ENCODE measurements around the gene LRSAM1. TPM values are rescaled to one million over a fixed set of nuclear protein-coding genes. Genes with fewer than 3 reads are reported as not detected.
"Not testable (repeated sequence)": the region's sequence is repeated elsewhere in the genome, so short reads cannot be mapped to it uniquely, and the experiment has no call there.

LRSAM1 gene
- total and polyA plus RNA-seq, 11 donors, result 21.9 to 42.2 (median 31.6) TPM

DNA sequence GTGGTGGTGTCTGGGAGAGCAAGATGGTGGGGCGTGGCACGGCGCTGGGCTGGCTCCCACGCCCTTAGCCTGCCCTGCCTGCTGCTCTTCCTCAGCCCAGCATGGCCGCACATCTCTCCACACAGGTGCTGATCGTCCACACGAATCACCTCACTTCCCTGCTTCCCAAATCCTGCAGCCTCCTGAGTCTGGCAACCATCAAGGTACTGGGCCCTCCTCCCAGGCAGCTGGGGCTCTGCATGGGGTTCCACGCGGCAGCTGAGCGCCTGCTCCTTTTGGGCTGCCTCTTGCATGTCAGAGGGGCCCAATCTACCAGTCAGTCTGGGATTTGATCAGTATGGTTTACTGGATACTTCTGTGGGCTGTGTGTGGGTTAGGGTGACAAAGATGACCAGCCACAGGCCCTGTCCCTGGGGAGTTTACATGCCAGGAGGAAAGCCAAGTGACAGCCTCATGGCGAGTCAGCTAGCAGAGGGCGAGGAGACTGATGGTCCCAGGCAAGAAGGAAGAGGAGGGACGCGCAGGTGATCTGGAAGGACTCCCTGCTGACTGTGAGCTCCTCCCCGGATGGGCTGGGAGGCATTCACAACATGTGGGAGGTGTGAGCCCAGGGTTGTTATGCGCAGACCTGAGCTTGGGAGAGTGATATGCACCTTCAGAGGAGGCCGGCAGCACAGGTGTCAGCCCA lies 6.0 kb downstream of the LRSAM1 start:
- no peak for ATAC-seq
- Histone ChIP-seq H3K36me3 (peaks cover 0 to 73% (median 58%) of the 10 kb centered on the region in 9 donors), H3K9me3 (no peaks in the 10 kb centered on the region), H3K27ac (no peak overlapping the region), H3K27me3 (no peaks in the 10 kb centered on the region), H3K4me1 (peaks cover 0 to 34% (median 14%) of the 10 kb centered on the region in 12 donors), H3K4me3 (no peak overlapping the region)
- no peak for DNase-seq
- intact Hi-C loops (cut with DNase I), result loop anchor here in 1 of 10 donors (10.0 kb wide), 1 partner anchor 233 kb away; no protein-coding TSS in a partner anchor
- TF ChIP-seq, protein P1, sequence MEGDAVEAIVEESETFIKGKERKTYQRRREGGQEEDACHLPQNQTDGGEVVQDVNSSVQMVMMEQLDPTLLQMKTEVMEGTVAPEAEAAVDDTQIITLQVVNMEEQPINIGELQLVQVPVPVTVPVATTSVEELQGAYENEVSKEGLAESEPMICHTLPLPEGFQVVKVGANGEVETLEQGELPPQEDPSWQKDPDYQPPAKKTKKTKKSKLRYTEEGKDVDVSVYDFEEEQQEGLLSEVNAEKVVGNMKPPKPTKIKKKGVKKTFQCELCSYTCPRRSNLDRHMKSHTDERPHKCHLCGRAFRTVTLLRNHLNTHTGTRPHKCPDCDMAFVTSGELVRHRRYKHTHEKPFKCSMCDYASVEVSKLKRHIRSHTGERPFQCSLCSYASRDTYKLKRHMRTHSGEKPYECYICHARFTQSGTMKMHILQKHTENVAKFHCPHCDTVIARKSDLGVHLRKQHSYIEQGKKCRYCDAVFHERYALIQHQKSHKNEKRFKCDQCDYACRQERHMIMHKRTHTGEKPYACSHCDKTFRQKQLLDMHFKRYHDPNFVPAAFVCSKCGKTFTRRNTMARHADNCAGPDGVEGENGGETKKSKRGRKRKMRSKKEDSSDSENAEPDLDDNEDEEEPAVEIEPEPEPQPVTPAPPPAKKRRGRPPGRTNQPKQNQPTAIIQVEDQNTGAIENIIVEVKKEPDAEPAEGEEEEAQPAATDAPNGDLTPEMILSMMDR (IDR thresholded peaks at IDR 0.05), result no peak
- no peak for TF ChIP-seq POLR2A (IDR thresholded peaks at IDR 0.05)
- WGBS, 4 donors, result 79 to 83% (median 80%) methylated on average over 10 to 17 of the region's 17 CpGs

DNA sequence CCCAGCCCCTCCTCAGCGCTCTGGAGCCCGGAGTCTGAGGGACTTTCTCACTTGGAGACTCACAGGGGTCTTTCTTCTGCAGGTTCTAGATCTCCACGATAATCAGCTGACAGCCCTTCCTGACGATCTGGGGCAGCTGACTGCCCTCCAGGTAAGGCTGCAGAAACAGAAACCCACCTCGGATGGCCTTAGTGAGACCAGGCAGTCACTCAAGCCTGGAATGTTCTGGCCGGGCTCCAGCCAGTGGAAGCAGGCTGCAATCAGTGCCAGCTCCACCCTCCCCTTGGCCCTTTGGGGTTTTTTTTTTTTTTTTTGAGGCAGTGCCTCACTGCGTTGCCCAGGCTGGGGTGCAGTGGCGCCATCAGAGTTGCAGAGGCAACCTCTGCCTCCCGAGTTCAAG lies 7.6 kb downstream of the LRSAM1 start:
- H3K9me3 ChIP-seq, result no peaks in the 10 kb centered on the region
- peaks cover 0 to 87% (median 74%) of the 10 kb centered on the region in 9 donors for H3K36me3 ChIP-seq
- TF ChIP-seq POLR2A (IDR thresholded peaks at IDR 0.05), result no peak
- TF ChIP-seq, protein P1 (IDR thresholded peaks at IDR 0.05), result no peak
- 48 to 60% (median 53%) methylated on average over 9 of the region's 9 CpGs for WGBS, 4 donors
- DNase-seq (peak in 4 of 5 donors; percentile 57 to 81 (median 66)), ATAC-seq (peak; percentile 33 to 57 (median 46))
- peak overlapping the region in 4 of 12 donors; percentile 22 to 36 (median 34) for H3K27ac ChIP-seq
- intact Hi-C loops (cut with DNase I), result loop anchor here in 1 of 10 donors (10.0 kb wide), 1 partner anchor 234 kb away; no protein-coding TSS in a partner anchor
- no peaks in the 10 kb centered on the region for H3K27me3 ChIP-seq
- H3K4me1 ChIP-seq, result peaks cover 0 to 29% (median 9%) of the 10 kb centered on the region in 12 donors
- no peak overlapping the region for H3K4me3 ChIP-seq

DNA sequence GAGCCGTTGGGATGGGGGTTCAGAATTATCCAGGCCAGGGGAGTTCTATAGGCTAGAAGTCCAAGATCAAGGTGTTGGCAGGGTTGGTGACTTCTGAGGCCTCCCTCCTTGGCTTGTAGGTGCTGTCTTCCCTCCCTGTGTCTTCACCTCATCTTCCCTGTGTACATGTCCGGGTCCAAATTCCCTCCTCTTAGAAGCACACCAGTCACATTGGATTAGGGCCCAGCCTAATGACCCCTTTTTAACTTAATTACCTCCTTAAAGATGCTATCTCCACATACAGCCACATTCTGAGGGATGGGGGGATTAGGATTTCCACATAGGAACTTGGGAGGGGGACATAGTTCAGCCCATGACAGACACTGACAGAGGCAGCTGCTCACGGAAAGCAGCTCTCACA lies 12.1 kb downstream of the LRSAM1 start:
- ATAC-seq (no peak), DNase-seq (no peak)
- H3K27me3 ChIP-seq, result no peaks in the 10 kb centered on the region
- H3K4me3 ChIP-seq, result no peak overlapping the region
- no peaks in the 10 kb centered on the region for H3K9me3 ChIP-seq
- WGBS, 4 donors, result 59 to 69% (median 66%) methylated on average over 3 of the region's 3 CpGs
- H3K4me1 ChIP-seq, result peaks cover 0 to 24% (median 0%) of the 10 kb centered on the region in 12 donors
- intact Hi-C loops (cut with DNase I), result no loop called here
- peaks cover 0 to 93% (median 83%) of the 10 kb centered on the region in 9 donors for H3K36me3 ChIP-seq
- peak overlapping the region in 9 of 12 donors; percentile 40 to 84 (median 74) for H3K27ac ChIP-seq
- TF ChIP-seq, protein P1 (IDR thresholded peaks at IDR 0.05), result no peak
- TF ChIP-seq POLR2A (IDR thresholded peaks at IDR 0.05), result no peak

DNA sequence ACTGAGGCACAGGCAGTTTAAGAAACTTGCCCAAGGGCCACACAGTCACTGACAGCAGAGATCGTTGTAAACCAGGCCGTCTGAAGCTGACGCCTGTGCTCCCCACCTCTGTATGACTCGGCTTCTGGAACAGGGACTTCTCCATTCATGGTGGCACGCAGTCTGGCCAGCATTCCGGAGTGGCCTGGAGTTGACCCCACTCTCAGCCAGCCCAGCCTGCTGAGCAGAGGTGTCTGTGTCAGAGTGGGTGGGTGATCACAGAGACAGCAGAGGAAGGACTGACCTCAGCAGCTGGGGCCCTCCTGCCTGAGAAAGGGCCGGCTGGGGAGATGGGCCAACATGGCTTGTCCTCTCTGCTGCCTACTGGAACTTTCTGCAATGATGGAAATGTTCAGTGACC lies 12.6 kb downstream of the LRSAM1 start:
- Histone ChIP-seq H3K36me3 (peaks cover 0 to 93% (median 83%) of the 10 kb centered on the region in 9 donors), H3K9me3 (no peaks in the 10 kb centered on the region), H3K4me1 (peaks cover 0 to 19% (median 0%) of the 10 kb centered on the region in 12 donors), H3K27me3 (no peaks in the 10 kb centered on the region), H3K4me3 (no peak overlapping the region), H3K27ac (peak overlapping the region in 9 of 12 donors; percentile 40 to 84 (median 74))
- TF ChIP-seq, protein P1 (IDR thresholded peaks at IDR 0.05), result no peak
- TF ChIP-seq POLR2A (IDR thresholded peaks at IDR 0.05), result no peak
- DNase-seq (peak in 4 of 5 donors; percentile 43 to 82 (median 70)), ATAC-seq (peak; percentile 94 to 95 (median 94))
- intact Hi-C loops (cut with DNase I), result no loop called here
- WGBS, 4 donors, result 32 to 48% (median 40%) methylated on average over 7 of the region's 7 CpGs

DNA sequence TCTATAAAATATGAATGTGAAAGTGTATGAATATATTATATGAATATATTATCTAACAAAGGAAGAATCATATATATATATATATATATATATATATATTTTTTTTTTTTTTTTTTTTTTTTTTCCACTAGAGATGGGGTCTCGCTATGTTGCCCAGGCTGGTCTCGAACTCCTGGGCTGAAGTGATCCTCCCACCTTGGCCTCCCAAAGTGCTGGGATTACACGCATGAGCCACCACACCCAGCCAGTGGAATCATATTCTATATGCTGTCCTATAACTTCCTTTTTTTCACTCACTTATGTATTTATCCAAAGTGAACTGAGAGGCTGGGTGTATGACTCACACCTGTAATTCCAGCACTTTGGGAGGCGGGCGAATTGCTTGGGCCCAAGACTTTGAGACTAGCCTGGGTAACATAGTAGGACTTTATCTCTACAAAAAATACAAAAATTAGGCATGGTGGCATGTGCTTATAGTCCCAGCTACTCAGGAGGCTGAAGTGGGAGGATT lies 15.2 kb downstream of the LRSAM1 start:
- DNase-seq; ATAC-seq; H3K27ac ChIP-seq; H3K9me3 ChIP-seq; H3K27me3 ChIP-seq; intact Hi-C loops (cut with DNase I); H3K4me3 ChIP-seq: not testable (repeated sequence)
- Histone ChIP-seq H3K4me1 (peaks cover 0 to 16% (median 1%) of the 10 kb centered on the region in 12 donors), H3K36me3 (peaks cover 0 to 90% (median 80%) of the 10 kb centered on the region in 9 donors)
- 93 to 100% (median 95%) methylated on average over 5 of the region's 5 CpGs for WGBS, 4 donors
